ENCODE data around the gene CNTFR.

- TF ChIP-seq CTCF (IDR thresholded peaks at IDR 0.05) (no peak), EZH2 (IDR thresholded peaks at IDR 0.05) (no peak)
These were observed 3.4 kb downstream of the CNTFR start for GRCh38 chr9:34585946-34586669.

Measured in neural progenitor cell (in vitro differentiated cells).